GM18505 (cell line): Measurements from ENCODE around the gene HOXC5.

Experiments used
- ATAC-seq: cut with Tn5 transposase; IDR thresholded peaks from one replicate; pipeline ENCODE4 v1.9.1; 2021; ENCODE audit not compliant: unreplicated experiment
- POLR2A ChIP-seq: IDR thresholded peaks from 4 replicates; pipeline ENCODE4 v1.6.1; 2011; ENCODE audit warnings: borderline replicate concordance; ENCODE audit not compliant: insufficient read depth, insufficient read length; ENCODE audit errors: extremely low read depth

The HOXC5 gene

DNA sequence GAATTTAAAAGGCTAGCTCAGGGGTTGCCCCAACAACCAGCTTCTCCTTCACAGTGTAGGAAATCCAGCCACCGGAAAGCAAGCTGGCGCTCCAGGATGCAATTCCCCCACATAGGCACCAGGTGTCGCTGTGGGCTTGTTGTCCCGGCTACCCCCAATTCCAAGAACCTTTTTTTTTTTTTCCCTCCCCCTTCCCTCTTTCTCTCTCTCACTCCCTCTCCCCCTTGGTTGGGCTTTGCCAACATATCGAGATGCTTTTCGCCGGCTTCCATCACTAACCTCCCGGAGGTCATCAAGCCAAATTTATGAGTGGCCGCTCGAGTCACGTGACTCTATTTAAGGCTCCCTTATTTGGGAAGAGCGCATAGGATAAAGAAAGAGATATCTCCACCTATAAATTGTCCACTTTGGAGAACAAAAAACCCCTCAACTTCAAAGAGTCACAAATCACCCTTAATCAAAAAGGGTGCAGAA lies at the start of gene HOXC5:
TSS of gene HOXC5 (plus strand) at position 424 of the 474 bp plus-strand sequence. CDS start 73 bp downstream, outside the sequence.
- no peak for ATAC-seq
- TF ChIP-seq POLR2A, result no peak

DNA sequence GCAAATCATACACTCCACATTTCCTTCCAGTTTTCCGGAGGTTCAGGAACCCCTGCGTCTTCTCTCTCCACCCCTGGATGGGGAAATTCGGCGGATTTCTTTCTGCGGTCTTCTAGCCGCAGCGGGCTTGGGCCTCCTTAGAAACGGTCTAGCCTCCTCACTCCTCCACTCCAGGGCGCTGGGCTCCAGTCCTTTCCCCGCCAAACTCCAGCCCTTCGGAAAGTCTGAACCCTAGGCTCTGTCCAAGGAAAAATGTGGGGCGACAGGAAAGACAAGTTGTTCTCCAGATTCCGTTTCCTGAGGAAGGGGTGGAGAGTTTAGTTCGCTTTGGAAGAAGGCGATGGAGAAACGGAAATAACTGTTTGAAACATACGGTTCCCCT lies 49.3 kb upstream of the HOXC5 start:
- ATAC-seq, result no peak

GRCh38 chr12:53983950-53984572 lies 48.8 kb upstream of the HOXC5 start:
- ATAC-seq, result no peak
- no peak for TF ChIP-seq POLR2A

More for the DNA sequence above, 49.3 kb upstream of the HOXC5 start:
- no peak for TF ChIP-seq POLR2A

- ATAC-seq, result no peak
- TF ChIP-seq POLR2A, result no peak
Measured at GRCh38 chr12:53984901-53985691, 47.8 kb upstream of the HOXC5 start, which contains the start of gene HOXC10. HOXC10 (plus strand) TSS chr12:53985146; CDS start chr12:53985260, 114 bp downstream.

- TF ChIP-seq POLR2A, result no peak
- no peak for ATAC-seq
Measured at GRCh38 chr12:53985692-53985993, 47.2 kb upstream of the HOXC5 start.

DNA sequence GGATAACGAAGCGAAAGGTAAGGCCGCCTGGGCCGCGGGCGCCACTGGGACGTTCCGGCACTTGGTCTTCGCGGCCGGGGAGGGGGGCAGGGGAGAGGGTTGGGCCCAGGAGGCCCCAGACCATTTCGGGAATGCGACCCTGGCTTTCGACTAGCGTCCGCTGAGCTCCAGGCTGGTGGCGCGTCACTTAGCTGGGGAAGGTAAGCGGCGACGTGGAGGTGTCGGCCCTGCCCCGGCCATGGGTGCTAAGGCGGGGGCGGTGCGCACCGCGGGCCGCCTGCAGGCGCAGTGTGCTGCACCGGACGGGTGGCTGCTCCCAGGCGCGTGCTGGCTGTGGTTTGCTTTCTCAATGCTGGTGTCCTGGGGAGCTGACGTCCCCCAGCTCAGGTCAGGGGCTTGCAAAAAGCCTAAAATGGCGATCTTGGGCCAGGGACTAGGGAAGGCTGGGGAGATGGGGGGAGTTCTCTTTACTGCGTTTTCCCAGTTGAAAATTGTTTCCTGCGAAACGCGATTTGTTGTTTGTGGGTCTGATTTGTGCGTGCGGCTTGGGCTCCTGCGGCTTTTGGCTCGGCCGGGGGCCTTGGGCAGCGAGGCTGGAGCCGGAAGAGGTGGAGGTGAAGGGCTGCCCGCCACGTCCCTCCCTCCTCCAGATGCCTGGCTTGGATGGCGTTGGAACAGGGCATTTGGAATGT lies 46.7 kb upstream of the HOXC5 start:
- no peak for ATAC-seq
- no peak for TF ChIP-seq POLR2A

DNA sequence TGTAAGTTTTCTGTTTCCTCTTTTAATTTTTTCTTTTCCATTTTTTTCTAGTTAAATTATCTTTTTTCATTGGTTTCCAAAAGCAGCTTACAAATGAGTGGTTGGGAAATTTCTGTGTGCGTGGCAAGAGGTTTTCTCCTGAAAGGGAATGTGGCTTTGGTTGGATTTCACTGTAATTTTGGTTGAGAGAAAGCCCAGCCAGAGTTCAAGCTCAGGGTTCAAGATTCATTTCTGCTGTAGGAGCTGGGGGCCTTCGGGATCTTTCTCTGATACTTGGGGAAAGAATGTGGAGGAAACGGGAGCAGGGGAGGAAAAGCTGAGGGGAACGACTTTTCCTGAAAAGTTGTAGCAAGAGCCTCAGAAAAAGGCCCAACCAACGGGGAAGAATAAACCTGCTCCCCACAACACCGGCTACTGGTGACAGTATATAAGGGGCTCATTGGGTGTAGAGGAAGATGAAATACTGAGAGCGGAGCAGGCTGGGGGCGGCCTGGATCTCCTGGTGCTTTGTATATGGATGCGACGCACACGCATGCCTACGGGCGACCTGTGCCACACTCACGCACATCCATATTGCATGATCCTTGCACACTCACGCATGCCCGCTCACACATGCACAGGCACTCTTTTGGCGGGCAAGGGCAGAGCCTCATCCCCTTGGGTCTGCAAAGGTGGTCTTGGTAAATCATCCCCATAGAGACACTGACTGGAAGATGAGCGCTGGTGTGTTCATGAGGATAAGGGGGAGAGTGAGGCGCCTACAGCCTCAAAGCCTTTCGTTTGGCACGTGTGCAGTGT lies 46.0 kb upstream of the HOXC5 start:
- no peak for TF ChIP-seq POLR2A
- ATAC-seq, result no peak

- ATAC-seq, result no peak
- no peak for TF ChIP-seq POLR2A
Measured at GRCh38 chr12:53987787-53988230, 45.0 kb upstream of the HOXC5 start.

GRCh38 chr12:53988541-53989226 lies 44.2 kb upstream of the HOXC5 start:
- ATAC-seq, result no peak
- no peak for TF ChIP-seq POLR2A

- TF ChIP-seq POLR2A, result no peak
- no peak for ATAC-seq
Measured at GRCh38 chr12:53989227-53990113, 43.4 kb upstream of the HOXC5 start.

DNA sequence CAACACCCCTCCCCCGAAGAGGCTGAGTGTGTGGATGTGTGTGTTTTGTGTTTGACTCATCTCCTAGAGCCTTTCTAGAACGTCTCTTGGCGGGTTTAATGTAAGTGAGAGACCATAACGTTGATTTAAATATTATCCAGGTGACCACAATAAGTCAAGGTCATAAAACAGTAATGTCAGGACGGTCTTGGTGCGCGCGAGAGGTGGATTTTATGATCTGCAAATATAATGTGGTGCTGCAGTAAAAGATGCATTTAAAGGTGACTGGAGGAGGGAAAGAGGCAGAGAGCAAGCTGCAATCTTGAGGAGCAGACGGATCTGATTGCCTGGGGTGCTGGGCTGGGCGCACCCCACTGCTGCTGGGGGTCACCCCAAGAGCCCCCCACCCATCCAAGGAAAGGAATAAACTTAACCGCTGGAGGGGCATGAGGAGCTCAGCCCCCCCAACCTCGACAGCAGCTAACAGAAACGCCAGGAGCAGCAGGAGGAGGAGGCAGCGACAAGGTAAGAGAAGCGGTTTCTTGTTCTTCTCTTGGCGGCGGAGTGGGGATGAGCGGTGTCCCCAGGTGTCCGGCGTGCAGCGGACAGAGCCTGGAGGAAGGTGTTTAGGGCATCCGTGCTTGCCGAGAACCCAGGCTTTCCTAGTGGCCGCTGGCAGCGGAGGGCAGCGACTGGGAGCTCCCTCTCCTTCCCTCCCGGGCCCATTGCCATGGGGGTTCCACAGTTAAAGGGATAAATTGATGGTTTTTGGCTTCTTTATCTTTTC lies 42.4 kb upstream of the HOXC5 start:
- TF ChIP-seq POLR2A, result no peak
- ATAC-seq, result no peak
